GM23338 (cell line): ENCODE data around the gene IFI27. TPM values are rescaled to one million over a fixed set of nuclear protein-coding genes. Genes with fewer than 3 reads are reported as not detected.

ENCODE experiments used
- ATAC-seq: fragments of 200-7000 bp; cut with Tn5 transposase; 3 replicates; pipeline ENCODE4 v1.9.1; 2020
- DNase-seq: peaks from one replicate; pipeline ENCODE4 v3.0.0-alpha.2; 2015; ENCODE audit warnings: low spot score
- H2AFZ ChIP-seq: fragments of 200-600 bp; sonication (generic); 2 replicates; pipeline ENCODE4 v1.8.0; 2016; ENCODE audit warnings: antibody characterized with exemption, mild to moderate bottlenecking, moderate library complexity
- H3F3A ChIP-seq: fragments of 200-600 bp; sonication (generic); replicated peaks from 2 replicates; pipeline ENCODE4 v1.8.0; 2017; ENCODE audit warnings: antibody characterized with exemption, mixed run types, low read depth
- H3K27ac ChIP-seq: fragments of 200-600 bp; sonication (generic); 2 replicates; pipeline ENCODE4 v1.6.1; 2016; ENCODE audit warnings: low read depth
- H3K27me3 ChIP-seq: fragments of 200-600 bp; sonication (generic); 2 replicates; pipeline ENCODE4 v1.8.0; 2016; ENCODE audit warnings: mild to moderate bottlenecking, mixed run types, moderate library complexity; ENCODE audit not compliant: insufficient read depth
- H3K36me3 ChIP-seq: fragments of 200-600 bp; sonication (generic); 2 replicates; pipeline ENCODE4 v1.8.0; 2016; ENCODE audit warnings: mild to moderate bottlenecking; ENCODE audit not compliant: insufficient read depth
- H3K4me1 ChIP-seq: fragments of 200-600 bp; sonication (generic); 2 replicates; pipeline ENCODE4 v1.8.0; 2016; ENCODE audit warnings: mild to moderate bottlenecking, moderate library complexity; ENCODE audit not compliant: insufficient read depth
- H3K4me2 ChIP-seq: fragments of 200-600 bp; sonication (generic); 2 replicates; pipeline ENCODE4 v1.7.1; 2017; ENCODE audit warnings: mixed run types
- H3K4me3 ChIP-seq: fragments of 200-600 bp; sonication (generic); 2 replicates; pipeline ENCODE4 v1.6.1; 2016; ENCODE audit warnings: mixed run types
- H3K79me2 ChIP-seq: fragments of 200-600 bp; sonication (generic); replicated peaks from 2 replicates; pipeline ENCODE4 v1.8.0; 2017; ENCODE audit warnings: mild to moderate bottlenecking; ENCODE audit not compliant: insufficient read depth
- H3K9me2 ChIP-seq: fragments of 200-600 bp; sonication (generic); 2 replicates; pipeline ENCODE4 v1.8.0; 2017; ENCODE audit not compliant: insufficient read depth
- H4K20me1 ChIP-seq: fragments of 200-600 bp; sonication (generic); replicated peaks from 2 replicates; pipeline ENCODE4 v1.8.0; 2017; ENCODE audit warnings: mild to moderate bottlenecking; ENCODE audit not compliant: insufficient read depth
- H3K27ac Mint-ChIP-seq: 2 replicates; pipeline ENCODE4 v1.8.0; 2020; ENCODE audit warnings: inconsistent platforms, mild to moderate bottlenecking, moderate library complexity, mixed read lengths
- H3K27me3 Mint-ChIP-seq: 3 replicates; pipeline ENCODE4 v1.8.0; 2022; ENCODE audit warnings: low read depth, mild to moderate bottlenecking, moderate library complexity, mixed read lengths, inconsistent platforms; ENCODE audit not compliant: insufficient read depth, poor library complexity
- H3K36me3 Mint-ChIP-seq: 3 replicates; pipeline ENCODE4 v1.8.0; 2021; ENCODE audit warnings: low read depth, mild to moderate bottlenecking, inconsistent platforms, moderate library complexity, mixed read lengths
- H3K4me1 Mint-ChIP-seq: 3 replicates; pipeline ENCODE4 v1.8.0; 2020; ENCODE audit warnings: mild to moderate bottlenecking, inconsistent platforms, mixed read lengths
- H3K4me3 Mint-ChIP-seq: 3 replicates; pipeline ENCODE4 v1.8.0; 2021; ENCODE audit warnings: moderate library complexity, mild to moderate bottlenecking, inconsistent platforms, mixed read lengths
- H3K9me3 Mint-ChIP-seq: 3 replicates; pipeline ENCODE4 v1.8.0; 2020; ENCODE audit warnings: moderate library complexity, mild to moderate bottlenecking, inconsistent platforms, mixed read lengths
- CREB1 ChIP-seq: fragments of 250-450 bp; sonication (Bioruptor Pico); IDR thresholded peaks from 2 replicates; pipeline ENCODE4 v1.5.0; 2020; ENCODE audit warnings: low read depth, mild to moderate bottlenecking, moderate library complexity
- CTCF ChIP-seq, 2 experiments: fragments of 200-600 bp in 1 of 2; sonication (generic) in 1 of 2; conservative IDR thresholded peaks; 2 replicates each; pipeline versions ENCODE4 v1.5.1 to v1.6.1; 2016 to 2017; ENCODE audit warnings: antibody characterized with exemption in 2 of 2, low read depth in 2 of 2, mild to moderate bottlenecking in 2 of 2, moderate library complexity in 1 of 2
- EZH2 ChIP-seq: fragments of 200-600 bp; sonication (generic); IDR thresholded peaks from one replicate; pipeline ENCODE4 v1.8.0; 2017; ENCODE audit warnings: antibody characterized with exemption, mild to moderate bottlenecking, low read depth; ENCODE audit not compliant: unreplicated experiment
- EZH2phosphoT487 ChIP-seq: fragments of 200-600 bp; sonication (generic); IDR thresholded peaks from one replicate; pipeline ENCODE4 v1.8.1; 2018; ENCODE audit warnings: antibody characterized with exemption; ENCODE audit not compliant: unreplicated experiment
- POLR2AphosphoS5 ChIP-seq: IDR thresholded peaks from 2 replicates; pipeline ENCODE4 v1.6.1; 2016; ENCODE audit warnings: antibody characterized with exemption, low read depth
- STAT1 ChIP-seq: IDR thresholded peaks from one replicate; pipeline ENCODE4 v1.6.1; 2016; ENCODE audit warnings: antibody characterized with exemption; ENCODE audit not compliant: unreplicated experiment
- ZNF114 ChIP-seq: fragments of 250-450 bp; sonication (Bioruptor Pico); IDR thresholded peaks from 2 replicates; pipeline ENCODE4 v1.5.0; 2020; ENCODE audit warnings: mild to moderate bottlenecking, moderate library complexity
- ZNF331 ChIP-seq: fragments of 250-450 bp; sonication (Bioruptor Pico); IDR thresholded peaks from 2 replicates; pipeline ENCODE4 v1.5.0; 2020; ENCODE audit warnings: low read depth, mild to moderate bottlenecking, moderate library complexity
- polyA plus RNA-seq: library from polyadenylated mRNA; unstranded; fragments of >200 nt; fragmentation: Nextera tagmentation; extraction: Ambion mirVana; gene quantifications from 2 replicates; pipeline ENCODE4 v1.2.1, GENCODE V29; 2016
- total RNA-seq: library from RNA; depleted of rRNA; stranded (reverse); fragments of >200 nt; shearing (Covaris generic); gene quantifications from 2 replicates; pipeline ENCODE4 v1.2.3, GENCODE V29; 2014
- TF ChIP-seq, protein P1 (sequence below): fragments of 250-450 bp; sonication (Bioruptor Pico); IDR thresholded peaks from 2 replicates; pipeline ENCODE4 v1.5.0; 2020; ENCODE audit warnings: mild to moderate bottlenecking, moderate library complexity
- TF ChIP-seq, protein P2 (sequence below): IDR thresholded peaks from 2 replicates; pipeline ENCODE4 v1.6.1; 2016; ENCODE audit warnings: antibody characterized with exemption

The IFI27 gene
- total and polyA plus RNA-seq, 2 experiments from 2014 or later, result 0.49 to 1.2 TPM

- no peaks in the 10 kb centered on the region for H4K20me1 ChIP-seq
- H3K4me2 ChIP-seq, result no peak overlapping the region
- H3K4me1 Mint-ChIP-seq, result no peaks in the 10 kb centered on the region; the same call in 2 of the 3 replicates
- no peaks in the 10 kb centered on the region for H3K27me3 Mint-ChIP-seq
- H3K27ac ChIP-seq, result no peak overlapping the region
- no peaks in the 10 kb centered on the region; the same call in 2 of the 3 replicates for H3K9me3 Mint-ChIP-seq
- no peaks in the 10 kb centered on the region for H3K36me3 ChIP-seq
- no peak overlapping the region for H3K4me3 Mint-ChIP-seq
- H3K36me3 Mint-ChIP-seq, result no peaks in the 10 kb centered on the region
- no peak overlapping the region for H2AFZ ChIP-seq
- H3K4me3 ChIP-seq, result no peak overlapping the region
- TF ChIP-seq CREB1 (CRISPR knock-in tag), result no peak
- TF ChIP-seq ZNF114 (CRISPR knock-in tag), result no peak
- TF ChIP-seq EZH2phosphoT487, result no peak
- TF ChIP-seq, protein P1, sequence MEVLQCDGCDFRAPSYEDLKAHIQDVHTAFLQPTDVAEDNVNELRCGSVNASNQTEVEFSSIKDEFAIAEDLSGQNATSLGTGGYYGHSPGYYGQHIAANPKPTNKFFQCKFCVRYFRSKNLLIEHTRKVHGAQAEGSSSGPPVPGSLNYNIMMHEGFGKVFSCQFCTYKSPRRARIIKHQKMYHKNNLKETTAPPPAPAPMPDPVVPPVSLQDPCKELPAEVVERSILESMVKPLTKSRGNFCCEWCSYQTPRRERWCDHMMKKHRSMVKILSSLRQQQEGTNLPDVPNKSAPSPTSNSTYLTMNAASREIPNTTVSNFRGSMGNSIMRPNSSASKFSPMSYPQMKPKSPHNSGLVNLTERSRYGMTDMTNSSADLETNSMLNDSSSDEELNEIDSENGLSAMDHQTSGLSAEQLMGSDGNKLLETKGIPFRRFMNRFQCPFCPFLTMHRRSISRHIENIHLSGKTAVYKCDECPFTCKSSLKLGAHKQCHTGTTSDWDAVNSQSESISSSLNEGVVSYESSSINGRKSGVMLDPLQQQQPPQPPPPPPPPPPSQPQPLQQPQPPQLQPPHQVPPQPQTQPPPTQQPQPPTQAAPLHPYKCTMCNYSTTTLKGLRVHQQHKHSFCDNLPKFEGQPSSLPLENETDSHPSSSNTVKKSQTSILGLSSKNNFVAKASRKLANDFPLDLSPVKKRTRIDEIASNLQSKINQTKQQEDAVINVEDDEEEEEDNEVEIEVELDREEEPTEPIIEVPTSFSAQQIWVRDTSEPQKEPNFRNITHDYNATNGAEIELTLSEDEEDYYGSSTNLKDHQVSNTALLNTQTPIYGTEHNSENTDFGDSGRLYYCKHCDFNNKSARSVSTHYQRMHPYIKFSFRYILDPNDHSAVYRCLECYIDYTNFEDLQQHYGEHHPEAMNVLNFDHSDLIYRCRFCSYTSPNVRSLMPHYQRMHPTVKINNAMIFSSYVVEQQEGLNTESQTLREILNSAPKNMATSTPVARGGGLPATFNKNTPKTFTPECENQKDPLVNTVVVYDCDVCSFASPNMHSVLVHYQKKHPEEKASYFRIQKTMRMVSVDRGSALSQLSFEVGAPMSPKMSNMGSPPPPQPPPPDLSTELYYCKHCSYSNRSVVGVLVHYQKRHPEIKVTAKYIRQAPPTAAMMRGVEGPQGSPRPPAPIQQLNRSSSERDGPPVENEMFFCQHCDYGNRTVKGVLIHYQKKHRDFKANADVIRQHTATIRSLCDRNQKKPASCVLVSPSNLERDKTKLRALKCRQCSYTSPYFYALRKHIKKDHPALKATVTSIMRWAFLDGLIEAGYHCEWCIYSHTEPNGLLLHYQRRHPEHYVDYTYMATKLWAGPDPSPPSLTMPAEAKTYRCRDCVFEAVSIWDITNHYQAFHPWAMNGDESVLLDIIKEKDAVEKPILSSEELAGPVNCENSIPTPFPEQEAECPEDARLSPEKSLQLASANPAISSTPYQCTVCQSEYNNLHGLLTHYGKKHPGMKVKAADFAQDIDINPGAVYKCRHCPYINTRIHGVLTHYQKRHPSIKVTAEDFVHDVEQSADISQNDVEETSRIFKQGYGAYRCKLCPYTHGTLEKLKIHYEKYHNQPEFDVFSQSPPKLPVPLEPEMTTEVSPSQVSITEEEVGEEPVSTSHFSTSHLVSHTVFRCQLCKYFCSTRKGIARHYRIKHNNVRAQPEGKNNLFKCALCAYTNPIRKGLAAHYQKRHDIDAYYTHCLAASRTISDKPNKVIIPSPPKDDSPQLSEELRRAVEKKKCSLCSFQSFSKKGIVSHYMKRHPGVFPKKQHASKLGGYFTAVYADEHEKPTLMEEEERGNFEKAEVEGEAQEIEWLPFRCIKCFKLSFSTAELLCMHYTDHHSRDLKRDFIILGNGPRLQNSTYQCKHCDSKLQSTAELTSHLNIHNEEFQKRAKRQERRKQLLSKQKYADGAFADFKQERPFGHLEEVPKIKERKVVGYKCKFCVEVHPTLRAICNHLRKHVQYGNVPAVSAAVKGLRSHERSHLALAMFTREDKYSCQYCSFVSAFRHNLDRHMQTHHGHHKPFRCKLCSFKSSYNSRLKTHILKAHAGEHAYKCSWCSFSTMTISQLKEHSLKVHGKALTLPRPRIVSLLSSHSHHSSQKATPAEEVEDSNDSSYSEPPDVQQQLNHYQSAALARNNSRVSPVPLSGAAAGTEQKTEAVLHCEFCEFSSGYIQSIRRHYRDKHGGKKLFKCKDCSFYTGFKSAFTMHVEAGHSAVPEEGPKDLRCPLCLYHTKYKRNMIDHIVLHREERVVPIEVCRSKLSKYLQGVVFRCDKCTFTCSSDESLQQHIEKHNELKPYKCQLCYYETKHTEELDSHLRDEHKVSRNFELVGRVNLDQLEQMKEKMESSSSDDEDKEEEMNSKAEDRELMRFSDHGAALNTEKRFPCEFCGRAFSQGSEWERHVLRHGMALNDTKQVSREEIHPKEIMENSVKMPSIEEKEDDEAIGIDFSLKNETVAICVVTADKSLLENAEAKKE (CRISPR knock-in tag), result no peak
- TF ChIP-seq POLR2AphosphoS5, result no peak
- TF ChIP-seq STAT1, result no peak
- TF ChIP-seq, protein P2, sequence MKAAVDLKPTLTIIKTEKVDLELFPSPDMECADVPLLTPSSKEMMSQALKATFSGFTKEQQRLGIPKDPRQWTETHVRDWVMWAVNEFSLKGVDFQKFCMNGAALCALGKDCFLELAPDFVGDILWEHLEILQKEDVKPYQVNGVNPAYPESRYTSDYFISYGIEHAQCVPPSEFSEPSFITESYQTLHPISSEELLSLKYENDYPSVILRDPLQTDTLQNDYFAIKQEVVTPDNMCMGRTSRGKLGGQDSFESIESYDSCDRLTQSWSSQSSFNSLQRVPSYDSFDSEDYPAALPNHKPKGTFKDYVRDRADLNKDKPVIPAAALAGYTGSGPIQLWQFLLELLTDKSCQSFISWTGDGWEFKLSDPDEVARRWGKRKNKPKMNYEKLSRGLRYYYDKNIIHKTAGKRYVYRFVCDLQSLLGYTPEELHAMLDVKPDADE, result no peak
- TF ChIP-seq CTCF (conservative IDR thresholded peaks at IDR 0.05; ENCODE audit: low read depth in 2 of 2), result no peak
- no peak for TF ChIP-seq ZNF331
- no peak for TF ChIP-seq EZH2
- no peaks in the 10 kb centered on the region for H3K79me2 ChIP-seq
- no peaks in the 10 kb centered on the region for H3K4me1 ChIP-seq
- no peak overlapping the region for H3K27ac Mint-ChIP-seq
- no peaks in the 10 kb centered on the region for H3K9me2 ChIP-seq
- DNase-seq (no peak), ATAC-seq (no peak)
- H3F3A ChIP-seq, result no peaks in the 10 kb centered on the region
- H3K27me3 ChIP-seq, result no peaks in the 10 kb centered on the region
Measured at GRCh38 chr14:94088516-94088915, 22.0 kb upstream of the IFI27 start.
